ENCODE results near the gene KBTBD12.

Gene KBTBD12

GRCh38 chr3:128021768-128022372 lies 106.8 kb downstream of the KBTBD12 start:
- DNase-seq, result no peak

DNA sequence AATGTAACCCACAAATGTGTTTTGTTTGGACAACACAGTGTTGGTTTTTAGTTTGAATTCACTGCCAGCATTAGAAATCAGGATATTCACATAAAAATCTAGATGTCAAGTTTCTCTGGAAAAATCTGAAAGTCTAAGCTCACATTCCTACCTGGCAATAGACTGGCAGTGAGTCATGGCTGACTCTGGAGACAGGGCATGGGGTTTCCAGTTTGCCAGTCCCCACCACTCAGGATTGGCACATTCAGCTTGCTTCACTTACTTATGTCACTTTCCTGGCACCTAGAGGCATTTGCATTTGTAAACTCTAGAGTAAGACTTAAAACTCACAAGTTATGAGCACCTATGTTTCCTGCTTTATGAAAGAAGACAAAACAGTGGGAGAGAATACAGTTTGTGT lies 118.1 kb downstream of the KBTBD12 start:
- no peak for DNase-seq

DNA sequence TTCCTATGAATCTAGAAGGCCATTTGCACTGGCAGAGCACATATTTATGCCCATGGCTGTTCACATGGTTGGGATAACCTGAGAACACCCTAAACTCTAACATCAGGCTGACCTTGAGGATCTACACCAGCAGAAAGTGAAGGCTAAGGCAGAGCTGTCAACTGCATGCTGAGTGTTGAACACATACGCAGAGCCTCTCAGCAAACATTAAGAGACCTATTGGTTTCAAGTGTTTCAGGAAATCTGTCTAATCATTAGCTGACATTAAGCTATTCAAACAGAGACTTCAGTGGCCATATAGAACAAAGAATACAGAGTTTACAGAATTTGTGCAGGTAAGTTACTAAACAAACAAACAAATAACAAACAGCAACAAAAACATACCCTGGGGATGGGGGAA lies 121.1 kb downstream of the KBTBD12 start:
- no peak for DNase-seq

Data from activated naive CD4-positive, alpha-beta T cell treated with anti-CD3 and anti-CD28 coated beads, Interleukin-2, amount 50 U/mL, for 16 hours (primary cell).